ENCODE results near the gene LRRN2. TPM values are rescaled to one million over a fixed set of nuclear protein-coding genes. Genes with fewer than 3 reads are reported as not detected.

LRRN2 gene
- total and polyA plus RNA-seq, 2 of the 8 experiments (the other 6 are each of a cell fraction or from before 2014, with no cell fraction given), result 1.8 to 2.3 TPM

- TF ChIP-seq EP300 (IDR thresholded peaks at IDR 0.05; ENCODE audit: borderline replicate concordance in 1 of 2, low read depth in 2 of 2, low read length in 2 of 2) (no peak), FOSL1 (IDR thresholded peaks at IDR 0.05; ENCODE audit: insufficient read depth, low read depth, low read length) (no peak), HDAC6 (IDR thresholded peaks at IDR 0.05; ENCODE audit: low read depth, low read length) (no peak), TEAD4 (IDR thresholded peaks at IDR 0.05; ENCODE audit: low read depth, low read length) (no peak), PHF8 (conservative IDR thresholded peaks at IDR 0.05; ENCODE audit: low read depth, low read length) (no peak)
Measured at GRCh38 chr1:204729516-204729915, 44.0 kb upstream of the LRRN2 start (continued).
